Adrenal gland (tissue), 5 donors: Measurements from ENCODE around the gene MAML1.

Source experiments
- POLR2A ChIP-seq, 2 donors: fragments of 450-650 bp; IDR thresholded peaks; one replicate each; pipeline ENCODE4 v1.6.1; 2017; ENCODE audit warnings: antibody characterized with exemption in 2 of 2, mild to moderate bottlenecking in 2 of 2, moderate library complexity in 1 of 2
- TF ChIP-seq, protein P1 (sequence below), 6 experiments: fragments of 450-650 bp in 4 of 6; fragments of 200-600 bp in 2 of 6; sonication (generic) in 1 of 6; IDR thresholded peaks; 1 replicate in 5 of 6; 2 replicates in 1 of 6; pipeline versions ENCODE4 v1.5.1 to v1.8.0; 2016 to 2021; ENCODE audit warnings: antibody characterized with exemption in 6 of 6, mild to moderate bottlenecking in 2 of 6, moderate library complexity in 1 of 6
- donor health status: DM: no; HTN: no; CAD: no.

DNA sequence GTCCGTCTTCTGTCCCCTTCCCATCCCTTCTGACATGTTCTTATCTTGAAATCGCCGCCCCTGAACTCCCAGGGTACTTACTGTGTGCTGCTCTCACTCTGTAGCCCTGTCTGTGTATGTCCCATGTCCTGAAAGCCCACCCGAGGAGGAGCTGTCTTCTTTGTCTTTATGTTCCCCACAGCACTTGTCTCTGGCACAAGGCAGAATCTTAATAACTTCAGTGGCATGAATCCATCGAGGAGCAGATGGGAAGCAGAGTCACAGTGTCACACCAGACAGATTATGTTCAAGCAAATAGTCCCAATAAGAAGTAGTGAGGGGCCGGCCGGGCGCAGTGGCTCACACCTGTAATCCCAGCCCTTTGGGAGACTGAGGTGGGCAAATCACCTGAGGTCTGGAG, 31.4 kb downstream of the MAML1 start:
- TF ChIP-seq POLR2A (IDR thresholded peaks at IDR 0.05), result no peak
- TF ChIP-seq, protein P1, sequence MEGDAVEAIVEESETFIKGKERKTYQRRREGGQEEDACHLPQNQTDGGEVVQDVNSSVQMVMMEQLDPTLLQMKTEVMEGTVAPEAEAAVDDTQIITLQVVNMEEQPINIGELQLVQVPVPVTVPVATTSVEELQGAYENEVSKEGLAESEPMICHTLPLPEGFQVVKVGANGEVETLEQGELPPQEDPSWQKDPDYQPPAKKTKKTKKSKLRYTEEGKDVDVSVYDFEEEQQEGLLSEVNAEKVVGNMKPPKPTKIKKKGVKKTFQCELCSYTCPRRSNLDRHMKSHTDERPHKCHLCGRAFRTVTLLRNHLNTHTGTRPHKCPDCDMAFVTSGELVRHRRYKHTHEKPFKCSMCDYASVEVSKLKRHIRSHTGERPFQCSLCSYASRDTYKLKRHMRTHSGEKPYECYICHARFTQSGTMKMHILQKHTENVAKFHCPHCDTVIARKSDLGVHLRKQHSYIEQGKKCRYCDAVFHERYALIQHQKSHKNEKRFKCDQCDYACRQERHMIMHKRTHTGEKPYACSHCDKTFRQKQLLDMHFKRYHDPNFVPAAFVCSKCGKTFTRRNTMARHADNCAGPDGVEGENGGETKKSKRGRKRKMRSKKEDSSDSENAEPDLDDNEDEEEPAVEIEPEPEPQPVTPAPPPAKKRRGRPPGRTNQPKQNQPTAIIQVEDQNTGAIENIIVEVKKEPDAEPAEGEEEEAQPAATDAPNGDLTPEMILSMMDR (IDR thresholded peaks at IDR 0.05), result no peak
